H1 (cell line): ENCODE measurements around the gene GPM6B. TPM values are rescaled to one million over a fixed set of nuclear protein-coding genes. Genes with fewer than 3 reads are reported as not detected.

Experiments used
- polyA plus RNA-seq, 7 experiments: library from polyadenylated mRNA; depleted of rRNA in 3 of 7; stranded (reverse) in 5 of 7; unstranded in 2 of 7; fragments of >200 nt in 5 of 7; fragments of 200-250 nt in 2 of 7; gene quantifications; 1 replicate in 5 of 7; 2 replicates in 1 of 7; 4 replicates in 1 of 7; pipeline versions ENCODE4 v1.2.1 to v1.2.3, GENCODE V29; 2011 to 2013; ENCODE audit warnings: missing spikeins in 2 of 7, mixed read lengths in 2 of 7
- total RNA-seq: library from RNA; stranded (reverse); fragmentation: NEBNext Ultra II Directional; extraction: Animal tissue kit (Norgen Biotek cat#: 25700); gene quantifications from 2 replicates; pipeline ENCODE4 v1.2.1, GENCODE V29; 2021
- TF ChIP-seq, protein P1 (sequence below), 3 experiments: IDR thresholded peaks; 1 replicate in 2 of 3; 2 replicates in 1 of 3; pipeline versions ENCODE4 v1.5.1 to v1.6.1; 2011; ENCODE audit warnings: low read length in 3 of 3, mild to moderate bottlenecking in 3 of 3, inconsistent platforms in 2 of 3, low read depth in 1 of 3, moderate library complexity in 1 of 3; ENCODE audit not compliant: insufficient read depth in 1 of 3; ENCODE audit errors: control extremely low read depth in 1 of 3

Gene GPM6B
- total and polyA plus RNA-seq, 2 of the 8 experiments (the other 6 are each of a cell fraction or from before 2014, with no cell fraction given), result 132 to 175 TPM

DNA sequence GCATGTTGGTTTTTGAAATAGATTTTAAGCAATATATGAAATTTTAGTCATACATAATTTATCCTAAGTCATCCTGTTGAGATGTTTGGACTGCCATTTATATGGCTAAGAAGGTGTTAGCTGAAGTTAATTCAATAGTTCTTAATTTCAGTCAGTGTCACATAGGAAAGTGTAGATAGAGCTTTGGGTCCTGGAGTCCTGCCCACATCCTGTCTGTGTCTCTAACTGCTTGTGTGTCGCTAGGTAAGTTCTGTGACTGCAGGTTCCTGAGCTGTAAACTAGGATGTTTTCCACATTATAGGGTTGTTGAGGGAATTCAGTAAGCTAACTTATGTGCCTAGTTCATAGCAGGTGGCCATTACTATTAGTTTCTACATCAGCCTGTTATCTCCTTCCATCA lies 61.6 kb downstream of the GPM6B start (continued):
- TF ChIP-seq, protein P1, sequence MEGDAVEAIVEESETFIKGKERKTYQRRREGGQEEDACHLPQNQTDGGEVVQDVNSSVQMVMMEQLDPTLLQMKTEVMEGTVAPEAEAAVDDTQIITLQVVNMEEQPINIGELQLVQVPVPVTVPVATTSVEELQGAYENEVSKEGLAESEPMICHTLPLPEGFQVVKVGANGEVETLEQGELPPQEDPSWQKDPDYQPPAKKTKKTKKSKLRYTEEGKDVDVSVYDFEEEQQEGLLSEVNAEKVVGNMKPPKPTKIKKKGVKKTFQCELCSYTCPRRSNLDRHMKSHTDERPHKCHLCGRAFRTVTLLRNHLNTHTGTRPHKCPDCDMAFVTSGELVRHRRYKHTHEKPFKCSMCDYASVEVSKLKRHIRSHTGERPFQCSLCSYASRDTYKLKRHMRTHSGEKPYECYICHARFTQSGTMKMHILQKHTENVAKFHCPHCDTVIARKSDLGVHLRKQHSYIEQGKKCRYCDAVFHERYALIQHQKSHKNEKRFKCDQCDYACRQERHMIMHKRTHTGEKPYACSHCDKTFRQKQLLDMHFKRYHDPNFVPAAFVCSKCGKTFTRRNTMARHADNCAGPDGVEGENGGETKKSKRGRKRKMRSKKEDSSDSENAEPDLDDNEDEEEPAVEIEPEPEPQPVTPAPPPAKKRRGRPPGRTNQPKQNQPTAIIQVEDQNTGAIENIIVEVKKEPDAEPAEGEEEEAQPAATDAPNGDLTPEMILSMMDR (IDR thresholded peaks at IDR 0.05; ENCODE audit: control extremely low read depth in 1 of 3, insufficient read depth in 1 of 3, low read depth in 1 of 3, low read length in 3 of 3), result no peak
